Measurements from ENCODE around the gene CANT1. TPM values are rescaled to one million over a fixed set of nuclear protein-coding genes. Genes with fewer than 3 reads are reported as not detected.

Gene CANT1
- total RNA-seq, 2 donors from 2014 or later, result 20.9 to 40.1 TPM

- Histone ChIP-seq H3K27ac (peak overlapping the region; percentile 31 to 43), H3K9me3 (peaks cover 0 to 13% of the 10 kb centered on the region in 2 donors), H3K4me1 (peaks cover 0 to 32% of the 10 kb centered on the region in 2 donors), H3K4me3 (no peak overlapping the region), H3K36me3 (peaks cover 44% of the 10 kb centered on the region), H3K27me3 (no peaks in the 10 kb centered on the region)
- no peak for DNase-seq (ENCODE audit: low spot score)
- no peak for TF ChIP-seq CTCF (IDR thresholded peaks at IDR 0.05)
These were observed 39.5 kb upstream of the CANT1 start for GRCh38 chr17:79048826-79049755.

- H3K27ac ChIP-seq, result peak overlapping the region; percentile 31 to 43
- no peaks in the 10 kb centered on the region for H3K27me3 ChIP-seq
- no peak for DNase-seq (ENCODE audit: low spot score)
- peaks cover 0 to 32% of the 10 kb centered on the region in 2 donors for H3K4me1 ChIP-seq
- TF ChIP-seq CTCF (IDR thresholded peaks at IDR 0.05), result no peak
- H3K4me3 ChIP-seq, result no peak overlapping the region
- H3K9me3 ChIP-seq, result peaks cover 0 to 3% of the 10 kb centered on the region in 2 donors
- H3K36me3 ChIP-seq, result peaks cover 49% of the 10 kb centered on the region
These were observed 38.6 kb upstream of the CANT1 start for GRCh38 chr17:79047923-79048825.

GRCh38 chr17:79047291-79047920 lies 37.8 kb upstream of the CANT1 start:
- Histone ChIP-seq H3K27ac (peak overlapping the region; percentile 43 to 67), H3K27me3 (no peaks in the 10 kb centered on the region), H3K9me3 (no peaks in the 10 kb centered on the region), H3K4me1 (peaks cover 0 to 34% of the 10 kb centered on the region in 2 donors), H3K4me3 (no peak overlapping the region), H3K36me3 (peaks cover 49% of the 10 kb centered on the region)
- no peak for DNase-seq (ENCODE audit: low spot score)
- no peak for TF ChIP-seq CTCF (IDR thresholded peaks at IDR 0.05)

GRCh38 chr17:79046916-79047280 lies 37.3 kb upstream of the CANT1 start:
- Histone ChIP-seq H3K4me3 (peak overlapping the region in 1 of 2 donors; percentile 4), H3K4me1 (peaks cover 0 to 39% of the 10 kb centered on the region in 2 donors), H3K9me3 (no peaks in the 10 kb centered on the region), H3K27me3 (no peaks in the 10 kb centered on the region), H3K27ac (peak overlapping the region; percentile 43 to 67), H3K36me3 (peaks cover 49% of the 10 kb centered on the region)
- no peak for TF ChIP-seq CTCF (IDR thresholded peaks at IDR 0.05)
- DNase-seq (ENCODE audit: low spot score), result no peak

GRCh38 chr17:79046197-79046915 lies 36.8 kb upstream of the CANT1 start:
- peak in 1 of 2 donors; percentile 40 for TF ChIP-seq CTCF (IDR thresholded peaks at IDR 0.05)
- no peak for DNase-seq (ENCODE audit: low spot score)
- H3K9me3 ChIP-seq, result no peaks in the 10 kb centered on the region
- H3K4me1 ChIP-seq, result peaks cover 0 to 40% of the 10 kb centered on the region in 2 donors
- H3K27ac ChIP-seq, result peak overlapping the region; percentile 43 to 67
- H3K36me3 ChIP-seq, result peaks cover 49% of the 10 kb centered on the region
- H3K4me3 ChIP-seq, result peak overlapping the region in 1 of 2 donors; percentile 4
- no peaks in the 10 kb centered on the region for H3K27me3 ChIP-seq

Measured in right atrium auricular region (tissue), 2 donors.